GM23248 (cell line): Measurements from ENCODE around the gene TRAF3.

Experiments
- EZH2 ChIP-seq: fragments of 200-600 bp; sonication (generic); IDR thresholded peaks from 2 replicates; pipeline ENCODE4 v1.6.1; 2018; ENCODE audit warnings: antibody characterized with exemption, mild to moderate bottlenecking; ENCODE audit not compliant: insufficient read depth, poor library complexity, severe bottlenecking
- EZH2phosphoT487 ChIP-seq: fragments of 200-600 bp; sonication (generic); IDR thresholded peaks from 2 replicates; pipeline ENCODE4 v1.6.1; 2018; ENCODE audit warnings: antibody characterized with exemption, moderate library complexity, mild to moderate bottlenecking, low read depth; ENCODE audit not compliant: insufficient read depth

DNA sequence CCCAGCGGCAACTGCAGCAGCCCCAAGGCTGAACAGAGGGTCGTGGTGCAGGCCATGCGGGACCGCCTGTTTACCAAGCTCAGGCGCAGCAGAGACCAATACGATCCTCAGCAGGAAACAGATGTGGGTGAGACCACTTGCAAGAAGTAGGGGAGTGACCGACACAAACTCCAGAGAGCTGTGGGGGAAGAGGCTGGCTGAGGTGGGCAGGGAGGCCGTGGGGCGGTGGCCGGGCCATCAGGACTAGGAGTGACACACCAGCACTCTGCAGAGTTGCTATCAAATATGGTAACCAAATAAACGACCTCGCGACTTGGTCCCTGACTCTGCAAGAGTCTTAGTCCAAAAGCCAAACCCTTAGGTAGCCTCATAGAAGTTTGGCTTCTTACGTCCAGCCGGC lies 175.9 kb downstream of the TRAF3 start:
- TF ChIP-seq EZH2 (no peak), EZH2phosphoT487 (no peak)
